ENCODE measurements around the gene TMC4.

DNA sequence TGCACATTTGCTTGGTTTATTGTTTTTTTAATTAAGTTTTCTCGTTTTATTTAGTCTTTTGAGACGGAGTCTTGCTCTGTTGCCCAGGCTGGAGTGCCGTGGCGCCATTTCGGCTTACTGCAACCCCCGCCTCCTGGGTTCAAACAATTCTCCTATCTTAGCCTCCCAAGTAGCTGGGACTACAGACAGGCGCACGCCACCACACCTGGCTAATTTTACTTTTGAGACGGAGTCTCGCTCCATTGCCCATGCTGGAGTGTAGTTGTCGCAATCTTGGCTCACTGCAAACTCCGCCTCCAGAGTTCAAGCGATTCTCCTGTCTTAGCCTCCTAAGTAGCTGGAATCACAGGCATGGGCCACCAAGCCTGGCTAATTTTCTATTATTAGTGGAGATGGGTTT, 29.0 kb upstream of the TMC4 start:
- TF ChIP-seq, protein P1, sequence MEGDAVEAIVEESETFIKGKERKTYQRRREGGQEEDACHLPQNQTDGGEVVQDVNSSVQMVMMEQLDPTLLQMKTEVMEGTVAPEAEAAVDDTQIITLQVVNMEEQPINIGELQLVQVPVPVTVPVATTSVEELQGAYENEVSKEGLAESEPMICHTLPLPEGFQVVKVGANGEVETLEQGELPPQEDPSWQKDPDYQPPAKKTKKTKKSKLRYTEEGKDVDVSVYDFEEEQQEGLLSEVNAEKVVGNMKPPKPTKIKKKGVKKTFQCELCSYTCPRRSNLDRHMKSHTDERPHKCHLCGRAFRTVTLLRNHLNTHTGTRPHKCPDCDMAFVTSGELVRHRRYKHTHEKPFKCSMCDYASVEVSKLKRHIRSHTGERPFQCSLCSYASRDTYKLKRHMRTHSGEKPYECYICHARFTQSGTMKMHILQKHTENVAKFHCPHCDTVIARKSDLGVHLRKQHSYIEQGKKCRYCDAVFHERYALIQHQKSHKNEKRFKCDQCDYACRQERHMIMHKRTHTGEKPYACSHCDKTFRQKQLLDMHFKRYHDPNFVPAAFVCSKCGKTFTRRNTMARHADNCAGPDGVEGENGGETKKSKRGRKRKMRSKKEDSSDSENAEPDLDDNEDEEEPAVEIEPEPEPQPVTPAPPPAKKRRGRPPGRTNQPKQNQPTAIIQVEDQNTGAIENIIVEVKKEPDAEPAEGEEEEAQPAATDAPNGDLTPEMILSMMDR (IDR thresholded peaks at IDR 0.05), result no peak
- TF ChIP-seq POLR2A (IDR thresholded peaks at IDR 0.05), result no peak

Measured in body of pancreas (tissue), 4 donors.